Heart left ventricle (tissue), 16 donors: ENCODE data around the gene DOCK8. TPM values are rescaled to one million over a fixed set of nuclear protein-coding genes. Genes with fewer than 3 reads are reported as not detected.

Experiments used
- ATAC-seq, 4 donors: fragments of 200-7000 bp; cut with Tn5 transposase; one replicate each; pipeline ENCODE4 v1.9.1; 2020 to 2022; ENCODE audit warnings: moderate library complexity in 4 of 4, mild to moderate bottlenecking in 3 of 4, moderate number of reproducible peaks in 1 of 4
- DNase-seq, 5 donors: peaks; one replicate each; pipeline ENCODE4 v3.0.0-alpha.2; 2020
- H3K27ac ChIP-seq, 12 donors: fragments of 200-600 bp; sonication (generic) in 4 of 12; one replicate each; pipeline versions ENCODE4 v1.5.0 to v1.8.0; 2016 to 2022; ENCODE audit warnings: mild to moderate bottlenecking in 2 of 12
- H3K27me3 ChIP-seq, 9 donors: fragments of 200-600 bp; sonication (generic) in 2 of 9; one replicate each; pipeline versions ENCODE4 v1.5.1 to v1.8.0; 2016 to 2022; ENCODE audit warnings: mild to moderate bottlenecking in 3 of 9
- H3K36me3 ChIP-seq, 9 donors: fragments of 200-600 bp; sonication (generic) in 2 of 9; one replicate each; pipeline versions ENCODE4 v1.5.0 to v1.8.0; 2018 to 2022; ENCODE audit warnings: mild to moderate bottlenecking in 2 of 9
- H3K4me1 ChIP-seq, 12 donors: fragments of 200-600 bp; sonication (generic) in 4 of 12; one replicate each; pipeline versions ENCODE4 v1.5.0 to v1.8.0; 2016 to 2022; ENCODE audit warnings: mild to moderate bottlenecking in 3 of 12
- H3K4me3 ChIP-seq, 12 donors: fragments of 200-600 bp; sonication (generic) in 4 of 12; one replicate each; pipeline versions ENCODE4 v1.5.0 to v1.8.0; 2017 to 2022; ENCODE audit warnings: mild to moderate bottlenecking in 9 of 12, moderate library complexity in 4 of 12
- H3K9me3 ChIP-seq, 12 donors: fragments of 200-600 bp; sonication (generic) in 4 of 12; one replicate each; pipeline versions ENCODE4 v1.5.0 to v1.8.0; 2016 to 2022; ENCODE audit warnings: mild to moderate bottlenecking in 1 of 12
- CTCF ChIP-seq, 12 donors: fragments of 200-600 bp; sonication (generic) in 4 of 12; IDR thresholded peaks; one replicate each; pipeline versions ENCODE4 v1.5.0 to v1.8.0; 2018 to 2022; ENCODE audit warnings: antibody characterized with exemption in 12 of 12, mild to moderate bottlenecking in 5 of 12
- POLR2A ChIP-seq, 2 donors: fragments of 450-650 bp; IDR thresholded peaks; one replicate each; pipeline ENCODE4 v1.6.1; 2017; ENCODE audit warnings: antibody characterized with exemption in 2 of 2, mild to moderate bottlenecking in 2 of 2, moderate library complexity in 2 of 2
- WGBS, 4 donors: extraction: QIAGEN DNeasy Blood & Tissue Kit in 2 of 4; methylation state at CpG; one replicate each; pipeline versions ENCODE4 v1.1.5 to v1.1.7; 2013 to 2018; 5-methylcytosine and 5-hydroxymethylcytosine counted together
- intact Hi-C, 10 donors: fragments of 100-400 bp; cut with DNase I; formaldehyde crosslinking; loops; one replicate each; pipeline versions ENCODE4 v1.11.1 to v1.14.2; 2022
- polyA plus RNA-seq, 2 donors: library from polyadenylated mRNA; stranded (reverse); fragments of 200-250 nt; gene quantifications; one replicate each; pipeline ENCODE4 v1.2.3, GENCODE V29; 2013
- total RNA-seq, 9 donors: library from RNA; depleted of rRNA in 2 of 9; stranded (reverse); fragments of >200 nt in 2 of 9; fragmentation: NEBNext Ultra II Directional in 3 of 9; extraction: Animal tissue kit (Norgen Biotek cat#: 25700) in 3 of 9; gene quantifications; one replicate each; pipeline versions ENCODE4 v1.1.0 to v1.2.4, GENCODE V29; 2016 to 2023
- donor health status: ischemic (EF 13 %, LVEDD 7.1; RV severe dilation, severe dysfunction).
- donor health status: healthy with polysubstance abuse.
- donor health status: DM: no; HTN: yes; CAD: no.
- donor health status: DM: no; HTN: no; CAD: no.
- donor health status: ischemic (EF 25% LVEDD 6.9; RV normal size, moderate dysfunction).
- donor health status: ischemic (EF 25% LVEDD 5.7; RV mildly dilated, moderate dysfunction).
- donor health status: healthy.
- donor health status: DM: yes; HTN: yes; CAD: no.
- donor health status: ischemic (EF 35%, LVEDD 5.7; RV mildly dilated, moderate dysfunction).
- donor health status: nonischemic (EF 11% LVEDD 7.7; RV severe dilation, severe dysfunction).
- donor health status: DM: yes; HTN: yes; CAD: no.
- donor health status: PGD.
- donor health status: ischemic (EF 29% LVEDD 5.4; RV normal size, mild dysfunction).
- donor health status: nonischemic (EF 23%, LVEDD 6.1; RV moderate dilation, normal function).

DOCK8 gene
- total and polyA plus RNA-seq, 11 donors = 1.2 to 36.1 (median 2.4) TPM

GRCh38 chr9:489198-490197 is 274.8 kb downstream of the DOCK8 start:
- H3K4me1 ChIP-seq = no peaks in the 10 kb centered on the region
- no peak for TF ChIP-seq POLR2A (IDR thresholded peaks at IDR 0.05)
- TF ChIP-seq CTCF (IDR thresholded peaks at IDR 0.05) = no peak
- no peaks in the 10 kb centered on the region for H3K27me3 ChIP-seq
- 54 to 71% (median 63%) methylated on average over 7 of the region's 7 CpGs for WGBS, 4 donors
- H3K36me3 ChIP-seq = no peaks in the 10 kb centered on the region
- ATAC-seq (no peak), DNase-seq (no peak)
- H3K4me3 ChIP-seq = no peak overlapping the region
- H3K27ac ChIP-seq = no peak overlapping the region
- peaks cover 0 to 5% (median 0%) of the 10 kb centered on the region in 12 donors for H3K9me3 ChIP-seq
- intact Hi-C loops = loop anchor here in 1 of 10 donors (10.0 kb wide), 1 partner anchor 55 kb away; no protein-coding TSS in a partner anchor

- Histone ChIP-seq H3K4me3 (no peak overlapping the region), H3K27me3 (no peaks in the 10 kb centered on the region), H3K9me3 (no peaks in the 10 kb centered on the region), H3K27ac (no peak overlapping the region), H3K4me1 (no peaks in the 10 kb centered on the region), H3K36me3 (no peaks in the 10 kb centered on the region)
- no peak for DNase-seq
- intact Hi-C loops = loop anchor here in 1 of 10 donors (10.0 kb wide), 1 partner anchor 60 kb away; no protein-coding TSS in a partner anchor
- 95 to 99% (median 98%) methylated on average over 1 of the region's 1 CpG for WGBS, 4 donors
- TF ChIP-seq CTCF (IDR thresholded peaks at IDR 0.05) (no peak), POLR2A (IDR thresholded peaks at IDR 0.05) (no peak)
- ATAC-seq = no peak
Measured at GRCh38 chr9:494764-495163, 280.1 kb downstream of the DOCK8 start.

- Histone ChIP-seq H3K9me3 (no peaks in the 10 kb centered on the region), H3K4me3 (no peak overlapping the region), H3K4me1 (no peaks in the 10 kb centered on the region), H3K36me3 (no peaks in the 10 kb centered on the region), H3K27ac (no peak overlapping the region), H3K27me3 (no peaks in the 10 kb centered on the region)
- intact Hi-C loops = loop anchor here in 1 of 10 donors (10.0 kb wide), 1 partner anchor 61 kb away; no protein-coding TSS in a partner anchor
- DNase-seq (no peak), ATAC-seq (no peak)
- 71 to 94% (median 87%) methylated on average over 1 of the region's 1 CpG for WGBS, 4 donors
- TF ChIP-seq POLR2A (IDR thresholded peaks at IDR 0.05) (no peak), CTCF (IDR thresholded peaks at IDR 0.05) (no peak)
Measured at GRCh38 chr9:495739-496138, 281.1 kb downstream of the DOCK8 start.

GRCh38 chr9:503326-503725 is 288.7 kb downstream of the DOCK8 start:
- H3K27ac ChIP-seq = peak overlapping the region in 10 of 12 donors; percentile 79 to 90 (median 85)
- H3K4me3 ChIP-seq = peak overlapping the region in 11 of 12 donors; percentile 51 to 94 (median 69)
- H3K36me3 ChIP-seq = no peaks in the 10 kb centered on the region
- peaks cover 0 to 27% (median 13%) of the 10 kb centered on the region in 12 donors for H3K4me1 ChIP-seq
- intact Hi-C loops = loop anchor here in 4 of 10 donors (2.0 to 10.0 kb wide), 5 partner anchors 44 to 94 kb away; no protein-coding TSS in a partner anchor
- ATAC-seq (no peak), DNase-seq (no peak)
- 51 to 68% (median 61%) methylated on average over 9 of the region's 9 CpGs for WGBS, 4 donors
- TF ChIP-seq CTCF (IDR thresholded peaks at IDR 0.05) (no peak), POLR2A (IDR thresholded peaks at IDR 0.05) (no peak)
- H3K27me3 ChIP-seq = peaks cover 0 to 19% (median 0%) of the 10 kb centered on the region in 9 donors
- no peaks in the 10 kb centered on the region for H3K9me3 ChIP-seq
